Prostate gland (tissue), 2 donors: ENCODE measurements around the gene TSPAN12.

Experiments used
- POLR2A ChIP-seq: fragments of 450-650 bp; IDR thresholded peaks from one replicate; pipeline ENCODE4 v1.6.1; 2016; ENCODE audit warnings: antibody characterized with exemption, mild to moderate bottlenecking
- POLR2AphosphoS5 ChIP-seq: sonication (generic); formaldehyde crosslinking; IDR thresholded peaks from one replicate; pipeline ENCODE4 v1.6.1; 2017; ENCODE audit warnings: antibody characterized with exemption
- TF ChIP-seq, protein P1 (sequence below), 4 experiments: fragments of 200-600 bp in 2 of 4; fragments of 450-650 bp in 2 of 4; sonication (generic) in 2 of 4; IDR thresholded peaks; 1 replicate in 3 of 4; 2 replicates in 1 of 4; pipeline ENCODE4 v1.5.1; 2016 to 2019; ENCODE audit warnings: antibody characterized with exemption in 4 of 4, mild to moderate bottlenecking in 2 of 4, moderate library complexity in 2 of 4

DNA sequence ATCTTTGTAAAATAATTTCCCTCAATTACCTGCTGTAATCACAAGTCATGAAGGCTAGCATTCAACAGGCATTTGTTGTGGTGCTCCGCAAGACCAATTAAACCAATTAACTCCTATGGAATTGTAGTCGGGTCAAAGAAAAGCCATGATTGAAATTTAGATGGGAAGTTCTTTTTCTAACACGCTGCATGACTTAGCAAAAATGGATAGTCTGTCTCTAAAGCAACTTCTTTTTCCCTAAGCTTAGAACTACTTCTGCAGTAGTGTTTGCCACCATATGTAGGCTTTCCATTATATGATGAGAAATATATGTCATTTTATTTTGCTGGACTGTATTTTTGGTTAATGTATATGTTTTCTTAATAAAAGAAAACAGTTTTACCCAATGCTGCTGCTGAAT lies 119.1 kb downstream of the TSPAN12 start:
- TF ChIP-seq, protein P1, sequence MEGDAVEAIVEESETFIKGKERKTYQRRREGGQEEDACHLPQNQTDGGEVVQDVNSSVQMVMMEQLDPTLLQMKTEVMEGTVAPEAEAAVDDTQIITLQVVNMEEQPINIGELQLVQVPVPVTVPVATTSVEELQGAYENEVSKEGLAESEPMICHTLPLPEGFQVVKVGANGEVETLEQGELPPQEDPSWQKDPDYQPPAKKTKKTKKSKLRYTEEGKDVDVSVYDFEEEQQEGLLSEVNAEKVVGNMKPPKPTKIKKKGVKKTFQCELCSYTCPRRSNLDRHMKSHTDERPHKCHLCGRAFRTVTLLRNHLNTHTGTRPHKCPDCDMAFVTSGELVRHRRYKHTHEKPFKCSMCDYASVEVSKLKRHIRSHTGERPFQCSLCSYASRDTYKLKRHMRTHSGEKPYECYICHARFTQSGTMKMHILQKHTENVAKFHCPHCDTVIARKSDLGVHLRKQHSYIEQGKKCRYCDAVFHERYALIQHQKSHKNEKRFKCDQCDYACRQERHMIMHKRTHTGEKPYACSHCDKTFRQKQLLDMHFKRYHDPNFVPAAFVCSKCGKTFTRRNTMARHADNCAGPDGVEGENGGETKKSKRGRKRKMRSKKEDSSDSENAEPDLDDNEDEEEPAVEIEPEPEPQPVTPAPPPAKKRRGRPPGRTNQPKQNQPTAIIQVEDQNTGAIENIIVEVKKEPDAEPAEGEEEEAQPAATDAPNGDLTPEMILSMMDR (IDR thresholded peaks at IDR 0.05): no peak
- TF ChIP-seq POLR2A (no peak), POLR2AphosphoS5 (no peak)
